DND-41 (cell line): ENCODE data around the gene OLIG1.

Experiments
- CTCF ChIP-seq: IDR thresholded peaks from 2 replicates; pipeline ENCODE4 v1.5.1; 2012; ENCODE audit warnings: borderline replicate concordance, low read length, moderate library complexity, mild to moderate bottlenecking; ENCODE audit not compliant: poor library complexity, severe bottlenecking; ENCODE audit errors: extremely low read depth
- EZH2 ChIP-seq: IDR thresholded peaks from 3 replicates; pipeline ENCODE4 v1.6.1; 2012; ENCODE audit warnings: borderline replicate concordance, low read depth, mild to moderate bottlenecking, moderate library complexity, low read length, inconsistent platforms; ENCODE audit not compliant: severe bottlenecking

- TF ChIP-seq CTCF (no peak), EZH2 (no peak)
Measured at GRCh38 chr21:33059380-33059841, 10.5 kb upstream of the OLIG1 start.
